ENCODE results near the gene MYO1G.
"Not testable (repeated sequence)": the region's sequence is repeated elsewhere in the genome, so short reads cannot be mapped to it uniquely, and the experiment has no call there.

The MYO1G gene

GRCh38 chr7:44978511-44979366 is at the start of gene MYO1G:
MYO1G (minus strand) TSS chr7:44979015; CDS start chr7:44978961, 54 bp downstream.
- no peak for DNase-seq

- no peak for DNase-seq
These were observed 49.5 kb upstream of the MYO1G start for GRCh38 chr7:45028138-45028919.

GRCh38 chr7:45027774-45028114 is 48.9 kb upstream of the MYO1G start:
- no peak for DNase-seq

- DNase-seq: no peak
These were observed 48.4 kb upstream of the MYO1G start for GRCh38 chr7:45026984-45027773.

GRCh38 chr7:45026013-45026412 is 47.2 kb upstream of the MYO1G start:
- no peak for DNase-seq

GRCh38 chr7:45025473-45025872 is 46.7 kb upstream of the MYO1G start:
- not testable (repeated sequence) for DNase-seq

GRCh38 chr7:45024126-45024744 is 45.4 kb upstream of the MYO1G start:
- DNase-seq: no peak

GRCh38 chr7:45021604-45022296 is 42.9 kb upstream of the MYO1G start:
- no peak for DNase-seq

GRCh38 chr7:45020915-45021314 is 42.1 kb upstream of the MYO1G start:
- DNase-seq: no peak

- DNase-seq: no peak
These were observed 38.4 kb upstream of the MYO1G start for GRCh38 chr7:45017253-45017652.

- no peak for DNase-seq
These were observed 36.5 kb upstream of the MYO1G start for GRCh38 chr7:45015313-45015712.

- DNase-seq: no peak
These were observed 34.7 kb upstream of the MYO1G start for GRCh38 chr7:45013465-45013967.

- DNase-seq: no peak
These were observed 28.9 kb upstream of the MYO1G start for GRCh38 chr7:45007571-45008328.

- DNase-seq: no peak
These were observed 28.3 kb upstream of the MYO1G start for GRCh38 chr7:45007106-45007505.

- DNase-seq: no peak
These were observed 25.0 kb upstream of the MYO1G start for GRCh38 chr7:45003789-45004188.

GRCh38 chr7:45001826-45002225 is 23.0 kb upstream of the MYO1G start:
- no peak for DNase-seq

GRCh38 chr7:45001138-45001694 is 22.4 kb upstream of the MYO1G start:
- DNase-seq: peak; percentile 3

GRCh38 chr7:45000093-45001032 is 21.5 kb upstream of the MYO1G start, which contains the start of gene CCM2:
CCM2 (plus strand) TSS chr7:45000201; CDS start chr7:45000334, 133 bp downstream.
- no peak for DNase-seq

GRCh38 chr7:44999245-45000092 is 20.7 kb upstream of the MYO1G start:
- peak; percentile 99 for DNase-seq

Measured in NCI-H1436 (cell line).